Right lobe of liver (tissue), 4 donors: ENCODE data around the gene TLN1.

Source experiments
- POLR2A ChIP-seq: fragments of 450-650 bp; IDR thresholded peaks from one replicate; pipeline ENCODE4 v1.6.1; 2017; ENCODE audit warnings: antibody characterized with exemption, mild to moderate bottlenecking
- TF ChIP-seq, protein P1 (sequence below), 4 donors: fragments of 200-600 bp in 3 of 4; fragments of 450-650 bp in 1 of 4; IDR thresholded peaks; one replicate each; pipeline versions ENCODE4 v1.5.1 to v1.8.0; 2016 to 2022; ENCODE audit warnings: antibody characterized with exemption in 4 of 4, mild to moderate bottlenecking in 2 of 4
- donor health status: DM: no; HTN: no; CAD: no.
- donor health status: DM: no; HTN: no; CAD: no.
- donor health status: DM: no; HTN: yes; CAD: no.

DNA sequence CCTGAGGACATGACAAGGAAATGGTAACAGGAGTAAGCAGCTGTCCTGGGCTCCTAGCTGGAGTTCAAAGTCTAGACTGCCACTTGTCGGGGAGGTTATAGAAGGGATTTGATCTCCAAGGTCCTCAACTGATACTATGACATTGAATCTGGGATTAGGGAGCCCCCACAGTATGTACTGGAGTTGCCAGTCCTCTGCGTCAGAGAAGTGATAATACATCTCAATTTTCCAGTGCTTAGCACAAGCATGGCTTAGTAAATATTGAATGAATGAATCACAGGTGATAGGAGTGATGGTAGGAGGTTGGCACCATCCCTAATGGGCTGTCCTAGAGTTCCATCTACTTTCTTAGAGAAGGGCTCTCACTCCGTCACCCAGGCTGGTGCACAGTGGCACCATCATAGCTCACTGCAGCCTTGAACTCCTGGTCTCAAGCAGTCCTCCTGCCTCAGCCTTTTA lies 36.0 kb downstream of the TLN1 start:
- TF ChIP-seq, protein P1, sequence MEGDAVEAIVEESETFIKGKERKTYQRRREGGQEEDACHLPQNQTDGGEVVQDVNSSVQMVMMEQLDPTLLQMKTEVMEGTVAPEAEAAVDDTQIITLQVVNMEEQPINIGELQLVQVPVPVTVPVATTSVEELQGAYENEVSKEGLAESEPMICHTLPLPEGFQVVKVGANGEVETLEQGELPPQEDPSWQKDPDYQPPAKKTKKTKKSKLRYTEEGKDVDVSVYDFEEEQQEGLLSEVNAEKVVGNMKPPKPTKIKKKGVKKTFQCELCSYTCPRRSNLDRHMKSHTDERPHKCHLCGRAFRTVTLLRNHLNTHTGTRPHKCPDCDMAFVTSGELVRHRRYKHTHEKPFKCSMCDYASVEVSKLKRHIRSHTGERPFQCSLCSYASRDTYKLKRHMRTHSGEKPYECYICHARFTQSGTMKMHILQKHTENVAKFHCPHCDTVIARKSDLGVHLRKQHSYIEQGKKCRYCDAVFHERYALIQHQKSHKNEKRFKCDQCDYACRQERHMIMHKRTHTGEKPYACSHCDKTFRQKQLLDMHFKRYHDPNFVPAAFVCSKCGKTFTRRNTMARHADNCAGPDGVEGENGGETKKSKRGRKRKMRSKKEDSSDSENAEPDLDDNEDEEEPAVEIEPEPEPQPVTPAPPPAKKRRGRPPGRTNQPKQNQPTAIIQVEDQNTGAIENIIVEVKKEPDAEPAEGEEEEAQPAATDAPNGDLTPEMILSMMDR (IDR thresholded peaks at IDR 0.05), result no peak
- no peak for TF ChIP-seq POLR2A
